Adipocyte (in vitro differentiated cells): Measurements from ENCODE around the gene MYO16.
A peak's percentile ranks its signal among the peaks of the same experiment; 100 is the strongest.

ENCODE experiments used
- DNase-seq: peaks from one replicate; pipeline ENCODE4 v3.0.0-alpha.2; 2015; ENCODE audit warnings: low read depth
- H3K27me3 ChIP-seq: replicated peaks from 2 replicates; pipeline ENCODE4 v1.7.0; 2013; ENCODE audit warnings: mild to moderate bottlenecking, low read length, moderate library complexity; ENCODE audit not compliant: control insufficient read depth, insufficient read depth
- H3K36me3 ChIP-seq: 2 replicates; pipeline ENCODE4 v1.7.0; 2013; ENCODE audit warnings: low read length, mild to moderate bottlenecking, moderate library complexity; ENCODE audit not compliant: control insufficient read depth, insufficient read depth, severe bottlenecking
- H3K4me1 ChIP-seq: 2 replicates; pipeline ENCODE4 v1.7.0; 2013; ENCODE audit warnings: mild to moderate bottlenecking, low read length, moderate library complexity; ENCODE audit not compliant: control insufficient read depth, insufficient read depth
- H3K4me3 ChIP-seq: 2 replicates; pipeline ENCODE4 v1.7.0; 2013; ENCODE audit warnings: mild to moderate bottlenecking, low read length, moderate library complexity
- H3K9ac ChIP-seq: 2 replicates; pipeline ENCODE4 v1.7.0; 2013; ENCODE audit warnings: mild to moderate bottlenecking, low read length, moderate library complexity
- H3K9me3 ChIP-seq: 2 replicates; pipeline ENCODE4 v1.7.0; 2013; ENCODE audit warnings: mild to moderate bottlenecking, low read length, moderate library complexity; ENCODE audit not compliant: control insufficient read depth

Gene MYO16

DNA sequence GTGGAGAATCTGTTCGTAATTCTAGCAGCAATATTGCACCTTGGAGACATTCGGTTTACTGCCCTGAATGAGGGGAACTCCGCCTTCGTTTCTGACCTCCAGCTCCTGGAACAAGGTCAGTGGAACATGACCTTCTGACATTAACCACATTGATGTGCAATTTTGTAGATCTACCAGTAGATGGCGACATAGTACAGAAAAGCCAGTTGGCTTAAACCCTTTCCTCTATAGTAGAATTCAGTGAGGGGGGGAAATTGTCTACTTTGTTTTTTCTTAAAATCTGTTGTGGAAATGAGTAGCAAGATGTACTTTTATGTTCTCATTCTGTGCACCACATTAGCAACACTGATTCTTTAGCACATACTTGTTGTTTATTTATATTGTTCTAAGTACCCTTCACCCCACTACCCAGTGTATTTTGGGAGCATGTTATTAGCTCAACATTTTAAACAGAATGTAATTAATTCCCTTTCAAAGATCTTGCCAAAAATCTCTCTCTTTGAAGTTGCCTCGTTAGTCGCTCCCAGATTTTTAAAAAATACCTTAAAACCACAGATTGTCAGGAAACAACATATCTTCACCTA, 332.2 kb downstream of the MYO16 start:
- Histone ChIP-seq H3K9me3 (no peaks in the 10 kb centered on the region), H3K4me1 (peaks cover 21% of the 10 kb centered on the region), H3K9ac (peak overlapping the region; percentile 64), H3K27me3 (no peaks in the 10 kb centered on the region), H3K36me3 (no peaks in the 10 kb centered on the region), H3K4me3 (no peak overlapping the region)
- peak; percentile 85 for DNase-seq

DNA sequence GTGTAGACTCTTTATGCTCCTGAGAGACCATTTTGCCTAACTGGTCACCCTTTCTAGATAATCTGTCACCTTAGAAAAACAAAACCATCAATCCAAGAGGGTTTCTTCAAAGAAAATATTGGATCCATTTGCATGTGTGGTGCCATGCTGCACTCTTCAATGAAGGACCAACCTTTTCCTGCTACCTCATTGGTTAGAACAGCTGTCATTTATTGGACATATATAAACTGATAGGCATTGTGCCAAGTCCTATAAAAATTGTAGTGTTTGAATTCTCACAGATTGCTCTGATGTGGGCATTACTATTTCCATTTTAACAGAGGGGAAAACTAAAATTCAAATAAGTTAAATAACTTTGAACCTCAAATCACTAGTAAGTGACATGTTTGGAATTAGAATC, 333.2 kb downstream of the MYO16 start:
- Histone ChIP-seq H3K36me3 (no peaks in the 10 kb centered on the region), H3K4me1 (peaks cover 17% of the 10 kb centered on the region), H3K4me3 (no peak overlapping the region), H3K9me3 (no peaks in the 10 kb centered on the region), H3K9ac (no peak overlapping the region), H3K27me3 (no peaks in the 10 kb centered on the region)
- no peak for DNase-seq

DNA sequence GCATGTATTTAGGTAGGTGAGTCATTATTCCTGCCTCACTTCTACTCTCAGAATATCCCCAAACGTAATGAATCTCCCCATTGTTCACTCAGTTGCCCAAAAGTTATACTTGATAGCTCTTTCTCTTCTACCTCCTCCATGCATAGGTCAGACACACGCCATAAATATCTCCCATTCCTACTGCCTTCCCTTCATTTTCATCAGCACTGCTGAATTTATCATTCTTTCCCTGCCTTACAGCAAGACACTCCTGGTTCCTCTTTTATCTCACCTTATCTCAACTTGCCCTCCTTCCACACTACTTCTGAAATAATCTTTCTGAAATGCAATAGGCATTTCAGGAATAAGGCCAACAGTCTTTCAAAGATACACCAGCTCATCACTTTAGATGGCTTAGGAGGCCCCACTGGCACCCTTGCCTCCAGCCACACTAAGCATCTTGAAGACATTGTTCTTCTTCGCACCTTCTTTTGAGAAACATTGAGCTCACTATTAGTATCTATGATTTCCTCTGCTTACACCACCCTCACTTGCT, 333.9 kb downstream of the MYO16 start:
- H3K4me1 ChIP-seq, result peaks cover 17% of the 10 kb centered on the region
- no peaks in the 10 kb centered on the region for H3K9me3 ChIP-seq

DNA sequence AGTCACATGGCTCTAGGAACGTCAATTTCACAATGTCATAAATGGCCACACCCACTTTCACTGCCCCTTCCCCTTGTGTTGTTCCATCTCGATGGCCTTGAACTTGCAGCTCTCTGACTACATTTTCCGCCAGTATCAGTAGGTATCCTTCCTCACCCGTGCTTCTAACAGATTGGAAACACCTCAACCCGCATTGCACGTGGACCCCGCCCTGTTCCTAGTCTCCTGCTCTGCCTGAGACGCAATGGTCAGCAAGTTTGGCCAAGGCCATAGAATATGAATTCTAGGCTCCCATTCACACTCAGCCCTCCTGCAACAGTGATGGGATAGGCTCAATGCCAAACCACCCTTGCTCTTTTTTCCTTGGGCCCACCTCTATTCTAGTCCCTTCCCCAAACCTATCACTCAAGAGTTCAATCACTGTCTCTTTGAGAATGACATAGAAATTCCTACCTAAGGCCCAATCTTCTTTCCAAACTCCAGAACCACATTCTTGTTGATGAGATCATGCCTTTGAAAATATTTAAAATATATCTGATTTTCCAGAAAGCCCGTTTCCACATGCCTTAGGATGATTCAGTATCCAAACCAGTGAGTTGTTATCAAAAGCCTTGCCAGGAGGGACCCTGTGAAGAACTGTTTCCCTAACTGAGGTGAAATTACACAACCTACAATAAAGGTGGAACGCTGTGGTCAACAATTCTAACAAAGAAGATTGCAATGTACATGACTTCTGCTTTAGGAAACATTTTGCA, 334.6 kb downstream of the MYO16 start:
- Histone ChIP-seq H3K27me3 (no peaks in the 10 kb centered on the region), H3K36me3 (no peaks in the 10 kb centered on the region), H3K4me1 (peaks cover 17% of the 10 kb centered on the region), H3K4me3 (no peak overlapping the region), H3K9me3 (no peaks in the 10 kb centered on the region), H3K9ac (no peak overlapping the region)
- peak; percentile 62 for DNase-seq

More for the DNA sequence above, 333.9 kb downstream of the MYO16 start:
- no peaks in the 10 kb centered on the region for H3K27me3 ChIP-seq
- DNase-seq, result no peak
- no peaks in the 10 kb centered on the region for H3K36me3 ChIP-seq
- no peak overlapping the region for H3K4me3 ChIP-seq
- H3K9ac ChIP-seq, result no peak overlapping the region

DNA sequence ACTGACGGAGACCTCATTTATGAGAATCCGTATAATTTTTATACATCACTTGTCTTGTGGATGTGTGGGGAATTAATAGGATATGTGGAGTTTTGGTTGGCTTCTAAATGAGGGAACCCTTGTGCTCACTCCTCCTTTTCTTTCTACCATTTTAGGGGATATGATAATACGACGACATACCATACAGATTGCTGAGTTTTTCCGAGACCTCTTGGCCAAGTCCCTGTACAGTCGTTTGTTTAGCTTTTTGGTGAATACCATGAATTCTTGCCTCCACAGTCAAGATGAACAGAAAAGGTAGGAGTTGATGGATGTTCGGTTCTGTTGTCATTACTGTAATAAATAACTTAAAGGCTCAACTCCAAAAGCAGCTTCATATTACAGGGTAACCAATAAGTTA, 335.2 kb downstream of the MYO16 start:
- DNase-seq, result no peak
- Histone ChIP-seq H3K9ac (no peak overlapping the region), H3K4me1 (peaks cover 17% of the 10 kb centered on the region), H3K9me3 (no peaks in the 10 kb centered on the region), H3K27me3 (no peaks in the 10 kb centered on the region), H3K4me3 (no peak overlapping the region), H3K36me3 (no peaks in the 10 kb centered on the region)

DNA sequence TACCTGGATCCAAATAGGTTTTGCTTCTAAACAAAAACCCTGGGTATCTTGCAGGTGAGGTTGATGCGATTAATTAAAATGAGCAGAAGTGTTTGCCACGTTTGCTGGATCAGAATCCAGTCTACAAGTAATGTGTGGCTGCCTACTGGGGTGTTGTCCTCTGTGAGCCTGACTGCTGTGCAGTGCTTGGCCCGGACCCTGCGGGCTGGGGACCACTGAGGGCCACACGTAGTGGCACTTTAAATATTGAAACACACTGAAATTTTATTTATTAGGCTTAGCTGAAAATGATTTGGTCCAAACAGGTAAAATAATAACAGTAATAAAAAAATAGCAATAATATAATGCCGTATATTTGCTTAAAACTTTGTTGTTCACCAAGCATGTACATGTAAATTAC, 338.0 kb downstream of the MYO16 start:
- Histone ChIP-seq H3K36me3 (no peaks in the 10 kb centered on the region), H3K9ac (no peak overlapping the region), H3K4me1 (peaks cover 11% of the 10 kb centered on the region), H3K27me3 (no peaks in the 10 kb centered on the region), H3K9me3 (no peaks in the 10 kb centered on the region), H3K4me3 (no peak overlapping the region)
- no peak for DNase-seq

DNA sequence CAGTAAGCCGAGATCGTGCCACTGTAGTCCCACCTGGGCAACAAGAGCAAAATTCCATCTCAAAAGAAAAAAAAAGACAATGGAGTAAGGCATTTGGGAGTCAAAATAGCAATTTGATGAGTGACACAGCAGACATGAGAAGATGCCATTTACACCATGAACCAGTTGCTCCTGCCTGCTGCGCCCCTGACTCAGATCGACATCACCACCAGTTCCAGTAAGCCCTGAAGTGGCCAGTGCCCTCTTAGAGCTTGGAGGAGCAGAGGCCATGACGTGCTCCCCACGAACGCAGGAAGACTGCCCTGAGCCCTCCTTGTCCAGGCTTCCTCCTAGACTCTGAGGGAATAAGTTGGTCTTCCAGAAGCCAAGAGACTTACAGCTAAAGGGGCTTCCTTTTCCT, 339.2 kb downstream of the MYO16 start:
- H3K9me3 ChIP-seq, result no peaks in the 10 kb centered on the region
- H3K4me1 ChIP-seq, result peaks cover 11% of the 10 kb centered on the region
- DNase-seq, result no peak
- no peaks in the 10 kb centered on the region for H3K27me3 ChIP-seq
- H3K9ac ChIP-seq, result no peak overlapping the region
- no peaks in the 10 kb centered on the region for H3K36me3 ChIP-seq
- H3K4me3 ChIP-seq, result no peak overlapping the region

DNA sequence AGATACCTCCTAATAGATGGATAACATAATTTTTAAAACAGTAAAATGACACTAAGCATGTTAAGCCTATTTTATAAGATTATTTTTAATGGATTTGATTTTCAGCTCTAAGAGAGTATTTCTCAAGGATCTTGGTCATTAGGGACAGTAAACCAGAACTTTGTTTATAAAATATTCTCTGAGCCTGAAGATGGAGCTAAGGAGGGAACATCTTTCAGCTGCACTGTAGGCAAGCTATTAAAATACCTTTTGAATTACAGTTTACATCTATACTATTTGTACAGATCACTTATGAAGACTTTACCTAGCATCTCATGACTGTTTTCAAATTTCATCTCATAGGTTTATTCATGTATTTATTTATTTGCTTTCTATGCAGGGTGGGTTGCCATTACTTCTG, 345.3 kb downstream of the MYO16 start:
- Histone ChIP-seq H3K9me3 (no peaks in the 10 kb centered on the region), H3K4me1 (no peaks in the 10 kb centered on the region), H3K36me3 (no peaks in the 10 kb centered on the region), H3K27me3 (no peaks in the 10 kb centered on the region), H3K9ac (no peak overlapping the region), H3K4me3 (no peak overlapping the region)
- peak; percentile 27 for DNase-seq

DNA sequence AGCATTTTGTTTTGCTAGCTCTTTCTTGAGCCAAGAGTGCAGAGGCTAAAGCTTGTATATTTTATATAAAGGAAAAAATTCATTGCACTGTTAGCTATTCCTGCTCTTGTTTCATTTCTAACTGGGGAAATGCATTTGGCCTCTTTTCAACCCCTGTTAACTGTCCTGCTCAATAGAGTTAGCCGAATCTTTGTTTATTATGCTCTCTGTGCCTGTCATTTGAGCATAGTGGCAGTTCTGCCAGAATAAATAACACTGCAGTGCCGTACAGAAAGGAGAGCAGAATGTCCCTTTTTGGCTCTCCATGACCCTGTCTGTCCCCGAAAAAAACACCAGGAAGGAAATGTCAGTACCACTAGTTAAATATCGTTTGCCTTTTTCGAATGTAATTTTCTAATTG, 350.8 kb downstream of the MYO16 start:
- no peaks in the 10 kb centered on the region for H3K27me3 ChIP-seq
- DNase-seq, result peak; percentile 54
- H3K4me3 ChIP-seq, result peak overlapping the region; percentile 19
- no peaks in the 10 kb centered on the region for H3K36me3 ChIP-seq
- peak overlapping the region; percentile 26 for H3K9ac ChIP-seq
- H3K4me1 ChIP-seq, result peaks cover 4% of the 10 kb centered on the region
- peaks cover under 1% of the 10 kb centered on the region for H3K9me3 ChIP-seq

DNA sequence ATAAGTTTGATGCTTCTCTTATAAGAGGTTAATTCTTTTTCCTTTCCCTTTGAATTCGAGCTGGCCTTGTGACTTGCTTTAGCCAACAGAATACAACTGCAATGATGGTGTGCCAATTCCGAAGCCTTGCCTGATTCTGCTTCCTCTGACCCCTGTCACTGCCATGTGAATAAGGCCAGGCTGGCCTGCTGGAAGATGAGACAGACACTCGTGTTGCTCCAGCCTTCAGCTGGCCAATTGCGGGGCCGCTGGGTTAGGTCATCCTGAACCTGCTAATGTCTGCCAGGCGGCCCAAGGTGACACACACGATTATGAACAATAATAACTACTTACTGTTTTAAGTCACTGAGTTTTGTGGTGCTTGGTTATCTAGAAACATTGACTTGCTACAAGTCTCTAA, 352.0 kb downstream of the MYO16 start:
- Histone ChIP-seq H3K4me1 (peaks cover 4% of the 10 kb centered on the region), H3K4me3 (no peak overlapping the region), H3K27me3 (no peaks in the 10 kb centered on the region), H3K9ac (no peak overlapping the region), H3K9me3 (peaks cover 5% of the 10 kb centered on the region), H3K36me3 (no peaks in the 10 kb centered on the region)
- DNase-seq, result no peak

DNA sequence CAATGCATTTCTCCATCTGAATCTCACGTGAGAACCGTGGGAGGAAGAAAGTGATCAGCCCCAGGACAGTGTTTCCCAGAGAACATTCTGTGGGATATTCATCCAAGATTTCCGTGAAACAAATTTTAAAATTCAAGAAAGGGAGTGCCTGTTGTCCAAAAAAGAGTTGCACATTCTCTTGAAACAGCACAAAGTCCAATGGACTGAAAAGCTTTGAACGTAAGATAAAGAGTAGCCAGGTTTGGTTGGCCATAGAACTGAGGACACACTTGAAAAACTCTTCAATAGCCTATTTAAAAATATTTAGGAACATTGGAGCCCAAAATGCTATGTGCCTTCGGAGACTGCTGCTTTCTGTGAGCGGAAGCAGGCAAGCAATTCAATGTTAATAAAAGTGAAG, 353.9 kb downstream of the MYO16 start:
- Histone ChIP-seq H3K27me3 (no peaks in the 10 kb centered on the region), H3K4me1 (peaks cover 20% of the 10 kb centered on the region), H3K9ac (no peak overlapping the region), H3K36me3 (no peaks in the 10 kb centered on the region), H3K9me3 (peaks cover 5% of the 10 kb centered on the region), H3K4me3 (no peak overlapping the region)
- no peak for DNase-seq
